DOHH2 (cell line): ENCODE data around the gene FN1.
"Not testable (repeated sequence)": the region's sequence is repeated elsewhere in the genome, so short reads cannot be mapped to it uniquely, and the experiment has no call there.

Source experiments
- H3F3A ChIP-seq: fragments of 200-600 bp; sonication (generic), shearing (Covaris generic); 2 replicates; pipeline ENCODE4 v1.6.0; 2016; ENCODE audit warnings: antibody characterized with exemption, mild to moderate bottlenecking; ENCODE audit not compliant: control insufficient read depth, insufficient read depth
- H3K27ac ChIP-seq: fragments of 200-600 bp; sonication (generic); 2 replicates; pipeline ENCODE4 v1.5.1; 2014; ENCODE audit warnings: low read depth, mild to moderate bottlenecking, low read length, moderate library complexity
- H3K27me3 ChIP-seq: fragments of 200-600 bp; sonication (generic); 2 replicates; pipeline ENCODE4 v1.6.1; 2014; ENCODE audit warnings: mild to moderate bottlenecking, low read length, mixed read lengths; ENCODE audit not compliant: control insufficient read depth
- H3K36me3 ChIP-seq: fragments of 200-600 bp; sonication (generic); 2 replicates; pipeline ENCODE4 v1.6.1; 2014; ENCODE audit warnings: mild to moderate bottlenecking, low read length, moderate library complexity, mixed read lengths; ENCODE audit not compliant: control insufficient read depth
- H3K4me1 ChIP-seq: fragments of 200-600 bp; sonication (generic); 2 replicates; pipeline ENCODE4 v1.6.1; 2014; ENCODE audit warnings: mild to moderate bottlenecking, low read length, mixed read lengths; ENCODE audit not compliant: control insufficient read depth
- H3K4me2 ChIP-seq: fragments of 200-600 bp; sonication (generic); 2 replicates; pipeline ENCODE4 v1.6.0; 2014; ENCODE audit warnings: mild to moderate bottlenecking, low read length, moderate library complexity
- H3K4me3 ChIP-seq: fragments of 200-600 bp; sonication (generic); 2 replicates; pipeline ENCODE4 v1.5.1; 2014; ENCODE audit warnings: mild to moderate bottlenecking, low read length, mixed read lengths
- H3K79me2 ChIP-seq: fragments of 200-600 bp; sonication (generic); 2 replicates; pipeline ENCODE4 v1.6.1; 2014; ENCODE audit warnings: mild to moderate bottlenecking, low read length, mixed read lengths; ENCODE audit not compliant: control insufficient read depth
- H3K9me2 ChIP-seq: fragments of 200-600 bp; sonication (generic); replicated peaks from 2 replicates; pipeline ENCODE4 v1.6.1; 2014; ENCODE audit warnings: mild to moderate bottlenecking, low read length, mixed read lengths; ENCODE audit not compliant: control insufficient read depth
- H3K9me3 ChIP-seq: fragments of 200-600 bp; sonication (generic); 2 replicates; pipeline ENCODE4 v1.6.1; 2014; ENCODE audit warnings: antibody characterized with exemption, low read length, mixed read lengths; ENCODE audit not compliant: control insufficient read depth, insufficient read depth
- H4K20me1 ChIP-seq: fragments of 200-600 bp; sonication (generic); 2 replicates; pipeline ENCODE4 v1.6.0; 2014; ENCODE audit warnings: low read depth, mild to moderate bottlenecking, antibody characterized with exemption, low read length, moderate library complexity; ENCODE audit not compliant: control insufficient read depth, insufficient read depth
- EZH2phosphoT487 ChIP-seq: fragments of 200-600 bp; sonication (generic); IDR thresholded peaks from 2 replicates; pipeline ENCODE4 v1.6.1; 2017; ENCODE audit warnings: borderline replicate concordance, mild to moderate bottlenecking, antibody characterized with exemption, low read length, moderate library complexity, mixed read lengths
- TF ChIP-seq, protein P1 (sequence below): fragments of 200-600 bp; sonication (generic); IDR thresholded peaks from one replicate; pipeline ENCODE4 v1.5.1; 2014; ENCODE audit warnings: antibody characterized with exemption, mild to moderate bottlenecking, low read depth, low read length; ENCODE audit not compliant: poor library complexity, severe bottlenecking

The FN1 gene

DNA sequence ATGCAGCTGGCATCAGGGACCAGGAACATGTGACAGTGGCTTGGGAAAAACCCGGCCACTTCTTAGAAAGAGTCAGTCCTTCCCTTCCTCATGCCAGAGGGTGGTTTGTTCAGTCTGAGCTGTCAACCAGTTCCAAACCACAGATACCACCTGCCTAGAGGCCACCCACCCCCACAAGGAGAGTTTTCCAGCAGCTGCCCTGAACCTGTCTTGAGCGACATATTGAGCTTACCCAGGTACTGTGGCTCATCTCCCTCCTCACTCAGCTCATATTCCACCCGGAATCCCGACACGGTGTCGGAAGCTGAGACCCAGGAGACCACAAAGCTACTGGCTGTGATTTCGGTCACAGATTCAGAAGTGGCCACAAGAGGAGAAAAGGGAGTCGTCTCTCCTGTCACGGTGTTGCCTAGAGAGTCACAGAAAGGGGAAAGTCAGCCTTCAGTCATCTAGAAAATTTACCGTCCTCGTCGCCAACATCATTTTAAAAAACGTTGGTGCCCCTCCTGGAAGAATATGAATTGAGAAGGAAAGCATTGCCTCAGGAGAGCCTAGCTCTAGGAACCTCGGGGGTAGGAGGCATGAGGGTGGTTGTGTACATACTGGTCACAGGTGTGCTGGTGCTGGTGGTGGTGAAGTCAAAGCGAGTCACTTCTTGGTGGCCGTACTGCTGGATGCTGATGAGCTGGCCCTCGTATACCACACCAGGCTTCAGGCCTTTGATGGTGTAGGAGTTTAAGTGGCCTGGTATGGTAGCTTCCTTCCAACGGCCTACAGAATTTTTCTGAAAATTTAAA is 26.3 kb downstream of the FN1 start:
- Histone ChIP-seq H3K4me2 (no peak overlapping the region), H3K9me2 (no peaks in the 10 kb centered on the region), H3K4me1 (no peaks in the 10 kb centered on the region), H3K9me3 (no peaks in the 10 kb centered on the region), H3F3A (no peaks in the 10 kb centered on the region), H3K27ac (no peak overlapping the region), H3K4me3 (no peak overlapping the region), H3K27me3 (peaks cover 9% of the 10 kb centered on the region), H4K20me1 (no peaks in the 10 kb centered on the region), H3K36me3 (no peaks in the 10 kb centered on the region), H3K79me2 (no peaks in the 10 kb centered on the region)
- no peak for TF ChIP-seq EZH2phosphoT487
- TF ChIP-seq, protein P1, sequence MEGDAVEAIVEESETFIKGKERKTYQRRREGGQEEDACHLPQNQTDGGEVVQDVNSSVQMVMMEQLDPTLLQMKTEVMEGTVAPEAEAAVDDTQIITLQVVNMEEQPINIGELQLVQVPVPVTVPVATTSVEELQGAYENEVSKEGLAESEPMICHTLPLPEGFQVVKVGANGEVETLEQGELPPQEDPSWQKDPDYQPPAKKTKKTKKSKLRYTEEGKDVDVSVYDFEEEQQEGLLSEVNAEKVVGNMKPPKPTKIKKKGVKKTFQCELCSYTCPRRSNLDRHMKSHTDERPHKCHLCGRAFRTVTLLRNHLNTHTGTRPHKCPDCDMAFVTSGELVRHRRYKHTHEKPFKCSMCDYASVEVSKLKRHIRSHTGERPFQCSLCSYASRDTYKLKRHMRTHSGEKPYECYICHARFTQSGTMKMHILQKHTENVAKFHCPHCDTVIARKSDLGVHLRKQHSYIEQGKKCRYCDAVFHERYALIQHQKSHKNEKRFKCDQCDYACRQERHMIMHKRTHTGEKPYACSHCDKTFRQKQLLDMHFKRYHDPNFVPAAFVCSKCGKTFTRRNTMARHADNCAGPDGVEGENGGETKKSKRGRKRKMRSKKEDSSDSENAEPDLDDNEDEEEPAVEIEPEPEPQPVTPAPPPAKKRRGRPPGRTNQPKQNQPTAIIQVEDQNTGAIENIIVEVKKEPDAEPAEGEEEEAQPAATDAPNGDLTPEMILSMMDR = no peak

DNA sequence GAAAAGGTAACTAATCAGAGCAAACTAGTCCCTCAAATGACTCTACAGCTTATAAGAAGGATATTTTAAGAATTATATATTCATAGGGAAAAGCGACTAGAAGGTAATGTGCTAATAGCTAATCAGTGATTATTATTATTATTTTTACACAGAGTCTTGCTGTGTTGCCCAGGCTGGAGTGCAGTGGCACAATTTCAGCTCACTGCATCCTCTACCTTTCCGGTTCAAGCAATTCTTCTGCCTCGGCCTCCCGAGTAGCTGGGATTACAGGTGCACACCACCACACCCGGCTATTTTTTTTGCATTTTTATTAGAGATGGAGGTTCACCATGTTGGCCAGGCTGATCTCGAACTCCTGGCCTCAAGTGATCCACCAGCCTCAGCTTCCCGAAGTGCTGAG is 27.4 kb downstream of the FN1 start:
- not testable (repeated sequence) for H3K36me3 ChIP-seq, H3K9me2 ChIP-seq, H4K20me1 ChIP-seq, H3F3A ChIP-seq, H3K27ac ChIP-seq, H3K4me3 ChIP-seq, H3K4me2 ChIP-seq, H3K79me2 ChIP-seq, H3K9me3 ChIP-seq, H3K27me3 ChIP-seq, H3K4me1 ChIP-seq

DNA sequence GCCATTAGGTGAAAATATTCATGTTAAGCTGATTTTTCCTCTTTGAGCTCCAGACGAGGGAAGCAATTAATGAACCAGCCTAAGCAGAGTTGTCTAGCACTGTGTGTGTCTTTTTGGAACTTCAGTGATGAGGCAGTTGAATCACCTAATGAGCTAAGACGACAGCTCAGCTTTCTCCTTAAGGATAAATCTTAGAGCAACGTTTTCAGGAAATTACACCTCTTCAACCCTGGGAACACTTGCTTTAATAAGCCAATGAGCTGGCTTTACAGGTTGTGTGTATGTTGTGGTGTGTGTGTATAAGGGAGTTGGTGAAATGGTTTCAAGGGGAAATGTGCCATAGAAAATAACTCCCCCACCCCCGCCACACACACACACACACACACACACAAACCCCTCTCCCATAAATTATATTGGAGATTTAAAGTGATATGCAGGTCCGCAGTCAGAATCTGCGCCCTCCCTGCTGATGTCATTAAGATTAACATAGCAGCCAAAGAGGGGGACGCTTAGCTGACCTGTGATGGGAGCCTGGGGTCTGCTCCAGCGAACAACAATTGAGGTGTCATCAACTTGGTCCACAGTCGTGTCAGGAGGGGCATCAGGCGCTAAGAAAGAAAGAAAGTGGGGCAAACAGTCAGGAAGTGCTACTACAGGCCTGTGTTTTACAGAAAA is 28.1 kb downstream of the FN1 start:
- no peak for TF ChIP-seq EZH2phosphoT487
- TF ChIP-seq, protein P1 = no peak
- Histone ChIP-seq H3K4me1 (no peaks in the 10 kb centered on the region), H3F3A (no peaks in the 10 kb centered on the region), H3K79me2 (no peaks in the 10 kb centered on the region), H4K20me1 (no peaks in the 10 kb centered on the region), H3K9me2 (no peaks in the 10 kb centered on the region), H3K27ac (no peak overlapping the region), H3K36me3 (no peaks in the 10 kb centered on the region), H3K4me3 (no peak overlapping the region), H3K4me2 (no peak overlapping the region), H3K9me3 (no peaks in the 10 kb centered on the region), H3K27me3 (peaks cover 9% of the 10 kb centered on the region; the same call in 1 of the 2 replicates)

DNA sequence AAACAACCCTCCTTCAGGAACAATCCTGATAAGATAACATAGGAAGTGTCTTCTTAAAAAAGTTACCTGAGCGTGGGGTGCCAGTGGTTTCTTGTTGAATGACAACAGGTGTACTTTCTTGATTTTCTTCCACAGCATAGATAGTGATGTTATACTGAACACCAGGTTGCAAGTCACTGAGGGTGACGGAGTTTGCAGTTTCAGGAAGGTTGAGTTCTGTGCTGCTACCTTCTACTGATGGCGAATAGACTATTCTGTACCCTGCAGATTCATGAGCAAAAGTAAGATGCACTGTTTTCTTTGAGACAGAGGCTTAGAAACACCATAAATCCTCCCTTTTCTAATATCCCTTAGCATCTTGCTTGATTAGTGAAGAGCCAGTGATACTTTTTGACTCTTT is 28.8 kb downstream of the FN1 start:
- no peaks in the 10 kb centered on the region for H3K79me2 ChIP-seq
- H3F3A ChIP-seq = no peaks in the 10 kb centered on the region
- H3K4me3 ChIP-seq = no peak overlapping the region
- no peaks in the 10 kb centered on the region for H3K4me1 ChIP-seq
- H3K9me3 ChIP-seq = no peaks in the 10 kb centered on the region
- peaks cover 9% of the 10 kb centered on the region; the same call in 1 of the 2 replicates for H3K27me3 ChIP-seq
- no peaks in the 10 kb centered on the region for H3K9me2 ChIP-seq
- TF ChIP-seq EZH2phosphoT487 = no peak
- TF ChIP-seq, protein P1 = no peak
- H3K27ac ChIP-seq = no peak overlapping the region
- no peaks in the 10 kb centered on the region for H4K20me1 ChIP-seq
- no peak overlapping the region for H3K4me2 ChIP-seq
- H3K36me3 ChIP-seq = no peaks in the 10 kb centered on the region
